IPS-20b (cell line): ENCODE measurements around the gene RNF148.
A peak's percentile ranks its signal among the peaks of the same experiment; 100 is the strongest.

Experiments used
- H3K27ac ChIP-seq: one replicate; pipeline ENCODE4 v1.5.1; 2013; ENCODE audit warnings: low read length
- H3K27me3 ChIP-seq: 2 replicates; pipeline ENCODE4 v1.6.1; 2013; ENCODE audit warnings: mild to moderate bottlenecking, low read length, inconsistent platforms; ENCODE audit not compliant: insufficient read depth
- H3K36me3 ChIP-seq: 2 replicates; pipeline ENCODE4 v1.6.1; 2013; ENCODE audit warnings: low read depth, mild to moderate bottlenecking, inconsistent platforms, low read length, moderate library complexity; ENCODE audit not compliant: insufficient read depth
- H3K4me1 ChIP-seq: 2 replicates; pipeline ENCODE4 v1.6.1; 2013; ENCODE audit warnings: mild to moderate bottlenecking, control low read depth, inconsistent platforms, low read length, moderate library complexity; ENCODE audit not compliant: insufficient read depth
- H3K4me3 ChIP-seq: 2 replicates; pipeline ENCODE4 v1.5.1; 2013; ENCODE audit warnings: mild to moderate bottlenecking, low read length, inconsistent platforms
- H3K9ac ChIP-seq: 2 replicates; pipeline ENCODE4 v1.6.1; 2013; ENCODE audit warnings: low read depth, mild to moderate bottlenecking, inconsistent platforms, low read length, moderate library complexity
- H3K9me3 ChIP-seq: 2 replicates; pipeline ENCODE4 v1.6.1; 2013; ENCODE audit warnings: mild to moderate bottlenecking, low read depth, low read length, inconsistent platforms; ENCODE audit not compliant: insufficient read depth

The RNF148 gene, protein sequence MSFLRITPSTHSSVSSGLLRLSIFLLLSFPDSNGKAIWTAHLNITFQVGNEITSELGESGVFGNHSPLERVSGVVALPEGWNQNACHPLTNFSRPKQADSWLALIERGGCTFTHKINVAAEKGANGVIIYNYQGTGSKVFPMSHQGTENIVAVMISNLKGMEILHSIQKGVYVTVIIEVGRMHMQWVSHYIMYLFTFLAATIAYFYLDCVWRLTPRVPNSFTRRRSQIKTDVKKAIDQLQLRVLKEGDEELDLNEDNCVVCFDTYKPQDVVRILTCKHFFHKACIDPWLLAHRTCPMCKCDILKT

DNA sequence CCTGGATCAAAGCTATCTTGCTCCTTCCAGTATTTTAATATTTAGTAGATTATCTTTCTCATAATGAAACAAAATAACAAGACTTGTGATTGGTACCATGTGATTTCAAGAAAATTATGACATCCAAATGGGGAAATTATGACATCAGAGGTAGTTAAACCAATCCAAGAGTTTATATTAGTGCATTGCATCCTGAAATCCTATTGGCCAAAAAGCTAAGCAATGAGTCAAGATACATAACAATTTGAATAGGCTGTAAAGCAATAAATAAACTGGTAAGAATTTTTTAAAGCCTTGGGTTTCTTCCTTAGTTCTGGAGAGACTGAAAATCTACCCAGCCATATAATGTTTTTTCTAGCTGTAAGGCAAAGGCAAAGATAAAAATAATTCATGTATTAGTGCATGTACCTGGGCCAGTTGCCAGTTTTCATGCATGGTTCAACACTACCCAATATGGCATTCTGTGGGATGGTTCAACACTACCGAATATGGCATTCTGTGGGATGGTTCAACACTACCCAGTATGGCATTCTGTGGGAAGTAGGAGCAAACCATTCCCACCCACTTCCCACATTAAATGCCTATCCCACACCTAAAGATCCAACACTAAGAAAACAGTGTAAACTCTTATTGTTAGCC lies at the start of gene RNF148:
TSS of gene RNF148 (minus strand) at position 51 of the 639 bp plus-strand sequence. CDS start 172 bp downstream, outside the sequence.
- Histone ChIP-seq H3K27ac (no peak within 1 kb of the TSS), H3K4me1 (no peaks in the 10 kb centered on the region), H3K36me3 (no peaks in the 10 kb centered on the region), H3K4me3 (no peak within 1 kb of the TSS), H3K9me3 (no peaks in the 10 kb centered on the region), H3K9ac (no peak within 1 kb of the TSS), H3K27me3 (no peaks in the 10 kb centered on the region)

- no peaks in the 10 kb centered on the region for H3K9me3 ChIP-seq
- no peak overlapping the region for H3K9ac ChIP-seq
- no peak overlapping the region for H3K27ac ChIP-seq
- H3K4me1 ChIP-seq: peaks cover 37% of the 10 kb centered on the region; the same call in 1 of the 2 replicates
- no peaks in the 10 kb centered on the region for H3K36me3 ChIP-seq
- no peak overlapping the region for H3K4me3 ChIP-seq
- no peaks in the 10 kb centered on the region for H3K27me3 ChIP-seq
Observed at GRCh38 chr7:122750389-122750788, 47.7 kb upstream of the RNF148 start.

DNA sequence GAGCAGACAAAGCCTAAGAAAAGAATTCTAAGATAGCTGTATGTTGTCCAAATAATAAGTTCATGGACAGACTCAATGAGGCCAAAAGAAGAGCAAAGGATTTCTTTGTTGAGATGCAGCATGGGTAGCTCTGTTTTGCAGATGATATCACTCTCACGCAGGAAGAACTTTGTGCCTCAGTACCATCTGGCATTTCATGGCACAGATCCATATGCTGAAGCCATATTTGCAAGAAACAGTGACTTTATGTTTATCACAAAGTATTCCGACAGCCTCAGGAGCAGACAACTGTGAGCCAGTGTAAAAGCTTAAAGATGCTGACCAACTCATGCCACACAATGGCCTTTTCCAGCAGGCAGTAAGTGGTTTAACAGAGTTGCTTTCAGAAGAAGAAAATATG lies 45.5 kb upstream of the RNF148 start:
- peaks cover 42% of the 10 kb centered on the region for H3K4me1 ChIP-seq
- no peaks in the 10 kb centered on the region for H3K36me3 ChIP-seq
- no peaks in the 10 kb centered on the region for H3K9me3 ChIP-seq
- H3K4me3 ChIP-seq: no peak overlapping the region
- no peak overlapping the region for H3K27ac ChIP-seq
- H3K27me3 ChIP-seq: no peaks in the 10 kb centered on the region
- no peak overlapping the region for H3K9ac ChIP-seq

- H3K9ac ChIP-seq: no peak overlapping the region
- H3K4me1 ChIP-seq: peaks cover 42% of the 10 kb centered on the region
- H3K27me3 ChIP-seq: no peaks in the 10 kb centered on the region
- H3K36me3 ChIP-seq: no peaks in the 10 kb centered on the region
- H3K27ac ChIP-seq: no peak overlapping the region
- no peaks in the 10 kb centered on the region for H3K9me3 ChIP-seq
- H3K4me3 ChIP-seq: no peak overlapping the region
Observed at GRCh38 chr7:122746948-122747347, 44.2 kb upstream of the RNF148 start.

- H3K36me3 ChIP-seq: no peaks in the 10 kb centered on the region
- H3K27ac ChIP-seq: no peak overlapping the region
- H3K9me3 ChIP-seq: no peaks in the 10 kb centered on the region
- no peaks in the 10 kb centered on the region for H3K27me3 ChIP-seq
- H3K4me3 ChIP-seq: no peak overlapping the region
- H3K9ac ChIP-seq: no peak overlapping the region
- peaks cover 46% of the 10 kb centered on the region for H3K4me1 ChIP-seq
Observed at GRCh38 chr7:122743211-122743610, 40.5 kb upstream of the RNF148 start.

- no peaks in the 10 kb centered on the region for H3K9me3 ChIP-seq
- H3K4me1 ChIP-seq: peaks cover 58% of the 10 kb centered on the region
- no peak overlapping the region for H3K4me3 ChIP-seq
- no peaks in the 10 kb centered on the region for H3K27me3 ChIP-seq
- H3K27ac ChIP-seq: no peak overlapping the region
- H3K9ac ChIP-seq: no peak overlapping the region; the same call in 1 of the 2 replicates
- H3K36me3 ChIP-seq: no peaks in the 10 kb centered on the region
Observed at GRCh38 chr7:122738947-122739346, 36.2 kb upstream of the RNF148 start.

- H3K4me1 ChIP-seq: peaks cover 54% of the 10 kb centered on the region
Observed at GRCh38 chr7:122736183-122736582, 33.5 kb upstream of the RNF148 start.

GRCh38 chr7:122727759-122728158 lies 25.0 kb upstream of the RNF148 start:
- Histone ChIP-seq H3K4me1 (peaks cover 4% of the 10 kb centered on the region; the same call in 1 of the 2 replicates), H3K4me3 (no peak overlapping the region), H3K27ac (no peak overlapping the region), H3K27me3 (no peaks in the 10 kb centered on the region), H3K9ac (no peak overlapping the region), H3K36me3 (no peaks in the 10 kb centered on the region), H3K9me3 (no peaks in the 10 kb centered on the region)

More at GRCh38 chr7:122736183-122736582, 33.5 kb upstream of the RNF148 start:
- no peaks in the 10 kb centered on the region for H3K27me3 ChIP-seq
- peak overlapping the region; percentile 41; the same call in 1 of the 2 replicates for H3K4me3 ChIP-seq
- peak overlapping the region; percentile 21 for H3K27ac ChIP-seq
- H3K36me3 ChIP-seq: no peaks in the 10 kb centered on the region
- H3K9me3 ChIP-seq: no peaks in the 10 kb centered on the region; the same call in 1 of the 2 replicates
- H3K9ac ChIP-seq: peak overlapping the region; percentile 58; the same call in 1 of the 2 replicates

DNA sequence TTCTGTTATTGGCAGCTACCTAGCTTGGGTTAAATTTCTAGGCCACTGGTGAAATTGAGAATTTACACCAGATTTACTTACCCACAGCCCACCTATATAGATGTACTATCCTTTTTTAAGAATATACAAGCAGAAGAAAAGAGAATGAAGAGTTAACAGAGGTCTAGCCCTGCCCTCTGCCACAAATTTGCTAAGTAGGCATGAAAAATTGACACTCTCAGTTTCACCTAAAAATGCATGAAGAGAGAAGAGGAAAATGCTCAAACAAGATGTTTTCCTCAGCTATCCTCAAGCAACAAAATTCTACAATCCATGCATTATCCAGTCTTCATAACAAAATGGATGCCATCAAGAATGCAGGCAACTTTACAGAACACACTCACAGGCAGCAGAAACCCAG lies 24.6 kb upstream of the RNF148 start:
- no peak overlapping the region for H3K27ac ChIP-seq
- no peak overlapping the region for H3K4me3 ChIP-seq
- peaks cover 4% of the 10 kb centered on the region; the same call in 1 of the 2 replicates for H3K4me1 ChIP-seq
- no peaks in the 10 kb centered on the region for H3K9me3 ChIP-seq
- H3K36me3 ChIP-seq: no peaks in the 10 kb centered on the region
- H3K9ac ChIP-seq: no peak overlapping the region
- H3K27me3 ChIP-seq: no peaks in the 10 kb centered on the region

GRCh38 chr7:122726881-122727280 lies 24.2 kb upstream of the RNF148 start:
- Histone ChIP-seq H3K36me3 (no peaks in the 10 kb centered on the region), H3K27ac (no peak overlapping the region), H3K9ac (no peak overlapping the region), H3K4me3 (no peak overlapping the region), H3K9me3 (no peaks in the 10 kb centered on the region), H3K4me1 (peaks cover 4% of the 10 kb centered on the region; the same call in 1 of the 2 replicates), H3K27me3 (no peaks in the 10 kb centered on the region)

- Histone ChIP-seq H3K4me1 (no peaks in the 10 kb centered on the region), H3K27me3 (no peaks in the 10 kb centered on the region), H3K4me3 (no peak overlapping the region), H3K9ac (no peak overlapping the region), H3K36me3 (no peaks in the 10 kb centered on the region), H3K9me3 (no peaks in the 10 kb centered on the region), H3K27ac (no peak overlapping the region)
Observed at GRCh38 chr7:122724366-122724765, 21.6 kb upstream of the RNF148 start.
